Stimulated activated CD4-positive, alpha-beta T cell treated with anti-CD3 and anti-CD28 coated beads, TNF-alpha, amount 100 ng/mL, for 48 hours (primary cell): ENCODE data around the gene SYCP1.
"Not testable (repeated sequence)": the region's sequence is repeated elsewhere in the genome, so short reads cannot be mapped to it uniquely, and the experiment has no call there.

Experiments
- DNase-seq, 3 donors: peaks; one replicate each; pipeline ENCODE4 v3.0.0-alpha.2; 2020; ENCODE audit warnings: low read depth in 3 of 3

The SYCP1 gene

DNA sequence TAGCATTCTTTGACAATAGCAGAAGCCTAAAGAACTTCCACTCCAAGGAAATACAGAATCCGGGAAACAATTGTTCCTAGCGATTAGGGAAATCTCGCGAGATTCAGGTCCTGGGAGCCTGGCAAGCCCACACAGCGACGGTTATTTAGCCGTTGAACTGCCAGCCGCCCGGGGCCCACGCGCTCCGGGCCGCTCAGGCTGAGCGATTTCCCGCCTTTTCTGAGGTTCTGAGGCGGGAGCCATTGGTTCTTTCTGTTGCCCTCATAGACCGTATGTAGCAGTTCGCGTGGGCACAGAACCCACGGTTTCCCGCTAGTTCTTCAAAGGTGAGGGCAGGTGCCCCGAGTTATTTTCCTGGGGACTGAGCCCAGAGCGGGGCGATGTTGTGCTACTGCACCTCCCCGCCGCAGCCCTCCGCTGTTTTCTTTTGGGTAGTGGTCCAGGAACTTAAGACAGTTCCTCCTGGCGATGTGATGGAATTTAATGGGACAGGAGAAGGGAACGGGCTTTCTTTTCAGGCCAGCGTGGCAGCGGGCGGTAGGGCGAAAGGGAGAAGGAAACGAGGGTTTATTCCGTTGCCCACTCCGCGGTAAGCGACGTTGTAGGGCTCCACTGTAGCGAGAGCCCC, at the start of gene SYCP1:
Gene SYCP1, plus strand, starts transcription at position 171 of the 628 bp plus-strand sequence. CDS start 602 bp downstream, outside the sequence.
- DNase-seq = no peak

DNA sequence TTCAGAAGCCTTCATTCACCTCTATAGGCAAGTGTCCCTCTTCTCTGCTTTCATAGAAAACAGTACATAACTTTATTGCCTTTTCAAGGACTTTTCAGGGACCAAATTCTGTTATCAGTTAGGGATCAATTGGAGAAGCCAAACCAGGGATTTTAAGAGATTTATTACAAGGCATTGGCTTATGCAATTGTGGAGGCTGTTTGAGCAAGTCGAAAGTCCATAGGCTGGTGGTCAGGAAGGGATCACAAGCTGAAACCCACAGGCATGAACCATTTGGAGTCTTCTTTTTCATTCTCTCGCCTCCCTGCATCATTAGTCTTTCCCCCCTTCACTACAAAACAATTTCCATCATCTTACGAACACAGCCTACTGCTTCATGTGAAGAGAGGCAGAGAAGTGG, 34.8 kb upstream of the SYCP1 start:
- DNase-seq = no peak

GRCh38 chr1:114820392-114820791, 34.3 kb upstream of the SYCP1 start:
- no peak for DNase-seq

DNA sequence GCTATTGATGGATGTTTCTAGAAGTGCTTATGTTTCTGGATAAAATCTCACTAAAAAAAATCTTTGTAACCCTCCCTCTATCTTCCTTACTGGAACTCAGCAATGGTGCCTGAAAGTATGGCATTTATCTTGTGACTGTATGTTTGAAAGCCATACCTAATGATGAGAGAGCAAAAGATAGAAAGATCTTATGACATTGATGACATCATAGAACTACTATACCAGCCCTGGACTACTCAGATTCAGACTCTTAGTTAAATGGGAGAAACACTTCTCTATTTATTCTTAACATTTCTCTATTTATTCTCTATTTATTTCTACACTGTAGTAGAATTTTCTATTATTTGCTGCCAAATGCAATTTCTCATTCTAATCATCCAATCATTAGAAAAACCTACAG, 32.7 kb upstream of the SYCP1 start:
- no peak for DNase-seq

DNA sequence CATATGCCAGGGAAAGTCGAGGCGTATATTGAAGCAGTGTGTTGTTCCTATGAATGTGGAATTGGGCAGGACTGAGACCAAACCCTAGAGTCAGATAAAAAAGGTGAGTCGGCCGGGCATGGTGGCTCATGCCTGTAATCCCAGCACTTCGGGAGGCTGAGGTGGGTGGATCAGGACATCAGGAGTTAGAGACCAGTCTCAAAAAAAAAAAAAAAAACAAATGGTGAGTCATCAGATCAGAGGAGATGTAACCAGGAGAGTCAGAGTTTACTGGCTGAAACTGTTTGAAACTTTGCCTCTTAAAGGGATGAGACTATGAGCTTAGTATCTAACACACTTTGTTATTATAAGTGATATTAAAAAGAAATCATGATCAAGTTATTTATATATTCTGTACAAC, 26.4 kb upstream of the SYCP1 start:
- DNase-seq = no peak

DNA sequence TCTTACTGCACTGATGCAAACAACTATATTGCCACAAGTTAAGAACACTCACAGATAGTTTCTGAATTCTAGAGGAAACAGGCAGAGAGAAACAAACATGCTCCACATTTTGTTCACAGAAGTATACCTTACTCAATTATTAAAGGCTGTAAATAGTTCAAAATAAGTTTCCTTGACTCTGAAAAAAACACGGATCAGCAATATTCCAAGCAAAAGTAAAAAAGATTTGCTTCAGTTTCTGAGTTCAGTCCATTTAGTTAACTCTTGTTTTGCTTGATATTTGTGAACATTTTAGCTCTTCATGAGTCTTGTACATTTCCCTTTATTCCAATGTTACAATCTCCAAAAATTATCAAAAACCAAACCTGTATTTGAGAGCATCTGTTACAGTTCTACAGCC, 24.6 kb upstream of the SYCP1 start:
- DNase-seq = not testable (repeated sequence)

- DNase-seq = no peak
Measured at GRCh38 chr1:114831276-114831994, 23.2 kb upstream of the SYCP1 start.

DNA sequence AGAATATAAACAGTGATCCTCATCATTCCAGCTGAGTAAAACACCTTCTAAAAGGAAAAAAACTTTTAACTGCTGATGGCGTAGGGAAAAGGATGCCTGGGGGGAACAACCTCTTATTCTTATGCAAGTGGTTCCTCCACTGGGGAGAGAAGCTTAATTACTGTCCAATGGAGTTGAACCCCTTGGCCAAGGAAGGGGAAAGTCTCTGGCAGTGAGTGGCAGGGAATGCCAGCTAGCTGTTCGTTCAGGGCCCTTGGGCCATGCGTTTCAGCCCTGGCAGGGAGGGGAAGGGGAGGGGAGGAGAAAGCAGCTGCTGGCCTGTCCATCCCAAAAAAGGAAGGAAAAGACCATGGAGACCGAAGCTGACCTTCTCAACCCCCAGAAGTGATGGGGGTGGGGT, 22.6 kb upstream of the SYCP1 start:
- no peak for DNase-seq

DNA sequence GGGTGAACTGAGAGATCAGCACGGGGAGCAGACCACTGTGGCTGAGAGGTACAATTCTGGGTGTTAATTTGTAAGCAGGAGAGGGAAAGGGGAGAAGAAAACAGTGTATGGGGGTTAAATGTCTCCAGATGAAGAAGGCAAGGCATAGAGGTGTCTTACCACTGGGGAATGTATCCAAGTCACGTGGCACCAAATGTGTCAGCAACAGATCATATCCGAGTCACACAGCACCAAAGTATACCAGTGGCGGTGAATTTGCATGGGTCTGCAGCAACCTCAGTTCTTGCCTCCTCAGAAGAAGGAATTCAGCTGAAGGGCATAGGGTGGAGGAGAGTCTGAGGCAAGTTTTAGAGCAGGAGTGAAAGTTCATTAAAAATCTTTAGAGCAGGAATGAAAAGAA, 21.2 kb upstream of the SYCP1 start:
- DNase-seq = no peak

DNA sequence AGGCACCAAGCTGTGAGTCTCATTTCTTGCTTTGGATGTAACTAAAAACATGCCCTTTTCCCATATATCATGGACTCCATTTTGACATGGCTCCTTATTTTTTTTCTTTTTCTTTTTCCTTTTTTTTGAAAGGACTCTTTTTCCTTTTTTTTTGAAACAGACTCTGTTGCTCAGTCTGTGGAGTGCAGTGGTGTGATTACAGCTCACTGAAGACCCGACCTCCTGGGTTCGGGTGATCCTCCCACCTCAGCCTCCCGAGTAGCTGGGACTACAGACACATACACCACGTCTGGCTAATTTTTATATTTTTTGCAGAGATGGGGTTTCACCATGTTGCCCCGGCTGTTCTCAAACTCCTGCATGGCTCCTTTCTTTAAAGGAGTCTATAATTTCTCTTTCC, 10.4 kb upstream of the SYCP1 start:
- no peak for DNase-seq

- DNase-seq = no peak
Measured at GRCh38 chr1:114853584-114853983, 1.1 kb upstream of the SYCP1 start.

GRCh38 chr1:114861384-114861783, 6.7 kb downstream of the SYCP1 start:
- DNase-seq = no peak

DNA sequence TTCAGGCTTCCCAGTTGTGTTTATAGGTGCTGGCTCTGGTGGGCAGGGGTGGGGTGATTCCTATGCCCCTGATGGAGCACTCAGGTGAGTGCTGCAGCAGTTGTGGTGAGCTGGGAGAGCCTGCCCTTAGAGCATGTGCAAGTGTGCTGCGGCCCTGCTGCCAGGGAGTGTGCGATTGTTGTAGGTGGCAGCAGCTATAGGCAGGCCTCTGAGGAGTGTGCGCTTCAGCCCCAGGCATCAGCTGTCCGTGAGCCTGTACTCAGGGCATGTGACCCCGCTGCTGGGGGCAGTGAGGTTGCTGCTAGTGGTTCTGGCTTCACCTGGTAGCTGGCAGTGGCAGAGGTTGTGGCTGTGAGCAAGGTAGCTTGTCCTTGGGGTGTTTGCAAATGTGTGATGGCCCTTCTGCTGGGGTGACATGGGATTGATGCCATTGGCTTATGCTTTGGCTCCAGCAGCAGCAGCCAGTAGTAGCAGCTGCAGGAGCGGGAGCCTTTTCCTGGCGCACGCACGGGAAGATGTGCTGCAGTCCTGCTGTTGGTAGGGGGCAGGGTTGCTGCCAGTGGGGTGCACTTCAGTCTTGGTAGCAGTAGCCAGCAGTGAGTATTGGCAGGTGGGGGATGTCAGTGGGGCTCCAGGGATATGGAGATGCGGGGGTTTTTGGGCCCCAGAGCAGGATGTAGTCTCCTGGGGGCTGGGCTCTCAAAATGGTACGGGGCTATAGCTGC, 37.7 kb downstream of the SYCP1 start:
- DNase-seq = no peak

GRCh38 chr1:114896795-114897194, 42.1 kb downstream of the SYCP1 start:
- DNase-seq = no peak

GRCh38 chr1:114901814-114902213, 47.2 kb downstream of the SYCP1 start:
- no peak for DNase-seq

DNA sequence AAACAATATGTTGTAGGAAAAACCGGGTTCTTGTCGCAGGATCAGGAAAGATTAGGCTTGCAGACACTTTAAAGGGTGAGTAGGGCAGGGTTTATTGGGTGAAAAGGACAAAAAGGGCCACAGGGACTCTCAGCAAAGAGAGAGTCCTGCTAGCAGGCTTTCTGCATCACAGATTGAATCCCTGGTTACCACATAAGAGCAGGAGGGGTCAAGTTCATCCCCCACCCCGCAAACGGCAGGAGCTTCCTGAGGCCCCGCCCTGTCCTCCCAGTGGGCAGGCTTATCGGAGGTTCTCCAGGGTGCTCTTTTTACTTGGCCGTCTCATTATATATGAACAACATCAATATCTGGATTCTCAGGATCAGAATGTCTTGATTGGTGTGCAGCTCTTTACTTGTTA, 47.7 kb downstream of the SYCP1 start:
- DNase-seq = no peak

GRCh38 chr1:114903480-114903879, 48.8 kb downstream of the SYCP1 start:
- no peak for DNase-seq

- not testable (repeated sequence) for DNase-seq
Measured at GRCh38 chr1:114915720-114916119, 61.1 kb downstream of the SYCP1 start.

- DNase-seq = no peak
Measured at GRCh38 chr1:114926607-114927006, 71.9 kb downstream of the SYCP1 start.

GRCh38 chr1:114927401-114927800, 72.7 kb downstream of the SYCP1 start:
- DNase-seq = no peak

GRCh38 chr1:114956570-114956969, 101.9 kb downstream of the SYCP1 start:
- DNase-seq = no peak

- DNase-seq = no peak
Measured at GRCh38 chr1:114959423-114959822, 104.8 kb downstream of the SYCP1 start.

DNA sequence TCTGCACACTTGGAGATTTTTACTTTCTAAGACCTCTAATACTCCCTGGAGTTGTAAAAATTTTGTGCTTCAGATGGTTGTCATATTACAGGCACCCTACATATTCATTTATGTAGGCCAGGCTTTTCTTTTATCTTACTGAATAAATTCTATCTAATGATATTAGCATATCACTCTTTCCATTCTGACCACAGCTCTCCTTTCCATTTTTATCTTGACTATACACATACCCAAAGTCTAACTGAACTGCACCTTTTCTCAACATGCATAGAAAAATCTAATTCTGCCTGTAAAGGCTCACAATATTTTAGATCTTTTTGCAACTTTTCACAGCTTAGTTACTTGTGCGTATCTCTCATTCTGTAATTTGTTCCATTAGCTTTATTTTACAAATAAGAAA, 122.2 kb downstream of the SYCP1 start:
- DNase-seq = no peak
